ENCODE measurements around the gene SSBP2. TPM values are rescaled to one million over a fixed set of nuclear protein-coding genes. Genes with fewer than 3 reads are reported as not detected.
"Not testable (repeated sequence)": the region's sequence is repeated elsewhere in the genome, so short reads cannot be mapped to it uniquely, and the experiment has no call there.

Gene SSBP2
- total RNA-seq, 1 experiment from 2014 or later = 5.2 TPM

GRCh38 chr5:81601919-81602318 lies 149.0 kb downstream of the SSBP2 start:
- Histone ChIP-seq H3K4me3 (replicated peaks in 1 of 2; ENCODE audit: low read depth in 1 of 2, low read length in 2 of 2) (no peak overlapping the region), H3K27me3 (ENCODE audit: insufficient read depth, low read length) (no peaks in the 10 kb centered on the region), H3K9ac (ENCODE audit: low read length) (no peak overlapping the region), H3K36me3 (ENCODE audit: control insufficient read depth in 1 of 2, insufficient read depth in 2 of 2, low read length in 2 of 2) (no peaks in the 10 kb centered on the region), H3K27ac (ENCODE audit: low read depth, low read length) (no peak overlapping the region), H3K9me3 (ENCODE audit: control insufficient read depth in 1 of 2, insufficient read depth in 1 of 2, low read depth in 1 of 2, low read length in 2 of 2) (no peaks in the 10 kb centered on the region), H3K4me2 (ENCODE audit: low read length) (no peak overlapping the region), H4K20me1 (ENCODE audit: insufficient read depth) (no peaks in the 10 kb centered on the region), H2AFZ (ENCODE audit: low read depth, low read length, poor library complexity, severe bottlenecking) (peak overlapping the region; percentile 32), H3K4me1 (ENCODE audit: control insufficient read depth in 1 of 2, insufficient read depth in 2 of 2, low read length in 2 of 2) (0 out of 4 replicates have a peak, but pooled peaks cover 0 to 4% of the 10 kb centered on the region in 2 experiments), H3K79me2 (ENCODE audit: insufficient read depth, low read length) (no peaks in the 10 kb centered on the region), H3K9me2 (ENCODE audit: insufficient read depth) (no peaks in the 10 kb centered on the region)
- ChIA-PET POLR2A (no interaction called here), RAD21 (ENCODE audit: low non-redundant PET in 1 of 2, low total read pairs in 2 of 2, uncharacterized antibody in 2 of 2, unreplicated experiment in 2 of 2) (no interaction called here), CTCF (no interaction called here)
- intact Hi-C loops (cut with micrococcal nuclease) = no loop called here
- DNase-seq (ENCODE audit: low read depth, low spot score) = no peak
- TF ChIP-seq SP1 (IDR thresholded peaks at IDR 0.05; ENCODE audit: low read depth) = no peak
- TF ChIP-seq FOSL1 (IDR thresholded peaks at IDR 0.05; ENCODE audit: low read depth) = no peak
- TF ChIP-seq YY1 (IDR thresholded peaks at IDR 0.05; ENCODE audit: extremely low read depth, insufficient replicate concordance, low read depth, low read length) = no peak
- TF ChIP-seq ZNF274 (IDR thresholded peaks at IDR 0.05; ENCODE audit: low read depth, low read length) = no peak
- TF ChIP-seq, protein P1, sequence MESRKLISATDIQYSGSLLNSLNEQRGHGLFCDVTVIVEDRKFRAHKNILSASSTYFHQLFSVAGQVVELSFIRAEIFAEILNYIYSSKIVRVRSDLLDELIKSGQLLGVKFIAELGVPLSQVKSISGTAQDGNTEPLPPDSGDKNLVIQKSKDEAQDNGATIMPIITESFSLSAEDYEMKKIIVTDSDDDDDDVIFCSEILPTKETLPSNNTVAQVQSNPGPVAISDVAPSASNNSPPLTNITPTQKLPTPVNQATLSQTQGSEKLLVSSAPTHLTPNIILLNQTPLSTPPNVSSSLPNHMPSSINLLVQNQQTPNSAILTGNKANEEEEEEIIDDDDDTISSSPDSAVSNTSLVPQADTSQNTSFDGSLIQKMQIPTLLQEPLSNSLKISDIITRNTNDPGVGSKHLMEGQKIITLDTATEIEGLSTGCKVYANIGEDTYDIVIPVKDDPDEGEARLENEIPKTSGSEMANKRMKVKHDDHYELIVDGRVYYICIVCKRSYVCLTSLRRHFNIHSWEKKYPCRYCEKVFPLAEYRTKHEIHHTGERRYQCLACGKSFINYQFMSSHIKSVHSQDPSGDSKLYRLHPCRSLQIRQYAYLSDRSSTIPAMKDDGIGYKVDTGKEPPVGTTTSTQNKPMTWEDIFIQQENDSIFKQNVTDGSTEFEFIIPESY (IDR thresholded peaks at IDR 0.05; ENCODE audit: extremely low read depth, insufficient replicate concordance, low read length) = no peak
- no peak for TF ChIP-seq ELF1 (IDR thresholded peaks at IDR 0.05; ENCODE audit: borderline replicate concordance, low read depth)
- TF ChIP-seq SRF (IDR thresholded peaks at IDR 0.05; ENCODE audit: low read depth) = no peak
- TF ChIP-seq CBX3 (IDR thresholded peaks at IDR 0.05; ENCODE audit: low read depth) = no peak
- TF ChIP-seq, protein P2, sequence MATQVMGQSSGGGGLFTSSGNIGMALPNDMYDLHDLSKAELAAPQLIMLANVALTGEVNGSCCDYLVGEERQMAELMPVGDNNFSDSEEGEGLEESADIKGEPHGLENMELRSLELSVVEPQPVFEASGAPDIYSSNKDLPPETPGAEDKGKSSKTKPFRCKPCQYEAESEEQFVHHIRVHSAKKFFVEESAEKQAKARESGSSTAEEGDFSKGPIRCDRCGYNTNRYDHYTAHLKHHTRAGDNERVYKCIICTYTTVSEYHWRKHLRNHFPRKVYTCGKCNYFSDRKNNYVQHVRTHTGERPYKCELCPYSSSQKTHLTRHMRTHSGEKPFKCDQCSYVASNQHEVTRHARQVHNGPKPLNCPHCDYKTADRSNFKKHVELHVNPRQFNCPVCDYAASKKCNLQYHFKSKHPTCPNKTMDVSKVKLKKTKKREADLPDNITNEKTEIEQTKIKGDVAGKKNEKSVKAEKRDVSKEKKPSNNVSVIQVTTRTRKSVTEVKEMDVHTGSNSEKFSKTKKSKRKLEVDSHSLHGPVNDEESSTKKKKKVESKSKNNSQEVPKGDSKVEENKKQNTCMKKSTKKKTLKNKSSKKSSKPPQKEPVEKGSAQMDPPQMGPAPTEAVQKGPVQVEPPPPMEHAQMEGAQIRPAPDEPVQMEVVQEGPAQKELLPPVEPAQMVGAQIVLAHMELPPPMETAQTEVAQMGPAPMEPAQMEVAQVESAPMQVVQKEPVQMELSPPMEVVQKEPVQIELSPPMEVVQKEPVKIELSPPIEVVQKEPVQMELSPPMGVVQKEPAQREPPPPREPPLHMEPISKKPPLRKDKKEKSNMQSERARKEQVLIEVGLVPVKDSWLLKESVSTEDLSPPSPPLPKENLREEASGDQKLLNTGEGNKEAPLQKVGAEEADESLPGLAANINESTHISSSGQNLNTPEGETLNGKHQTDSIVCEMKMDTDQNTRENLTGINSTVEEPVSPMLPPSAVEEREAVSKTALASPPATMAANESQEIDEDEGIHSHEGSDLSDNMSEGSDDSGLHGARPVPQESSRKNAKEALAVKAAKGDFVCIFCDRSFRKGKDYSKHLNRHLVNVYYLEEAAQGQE (IDR thresholded peaks at IDR 0.05; ENCODE audit: low read depth) = no peak
- TF ChIP-seq RAD21 (IDR thresholded peaks at IDR 0.05; ENCODE audit: low read depth) = no peak
- no peak for TF ChIP-seq POLR2AphosphoS5 (IDR thresholded peaks at IDR 0.05; ENCODE audit: low read depth, low read length)
- TF ChIP-seq MAX (IDR thresholded peaks at IDR 0.05) = no peak
- TF ChIP-seq EZH2 (IDR thresholded peaks at IDR 0.05) = no peak
- no peak for TF ChIP-seq EGR1 (IDR thresholded peaks at IDR 0.05; ENCODE audit: low read depth)
- no TSS peak for BruUV-seq (replicated peaks)
- ATAC-seq = no peak

- H3K27me3 ChIP-seq (ENCODE audit: insufficient read depth, low read length); H2AFZ ChIP-seq (ENCODE audit: low read depth, low read length, poor library complexity, severe bottlenecking); BruUV-seq (replicated peaks); H3K9me3 ChIP-seq (ENCODE audit: control insufficient read depth in 1 of 2, insufficient read depth in 1 of 2, low read depth in 1 of 2, low read length in 2 of 2); ATAC-seq; intact Hi-C loops (cut with micrococcal nuclease); H3K4me2 ChIP-seq (ENCODE audit: low read length); RAD21 ChIA-PET (ENCODE audit: low non-redundant PET in 1 of 2, low total read pairs in 2 of 2, uncharacterized antibody in 2 of 2, unreplicated experiment in 2 of 2); H3K9me2 ChIP-seq (ENCODE audit: insufficient read depth); CTCF ChIA-PET; DNase-seq (ENCODE audit: low read depth, low spot score); H4K20me1 ChIP-seq (ENCODE audit: insufficient read depth); H3K4me1 ChIP-seq (ENCODE audit: control insufficient read depth in 1 of 2, insufficient read depth in 2 of 2, low read length in 2 of 2); H3K9ac ChIP-seq (ENCODE audit: low read length); H3K79me2 ChIP-seq (ENCODE audit: insufficient read depth, low read length); H3K27ac ChIP-seq (ENCODE audit: low read depth, low read length); POLR2A ChIA-PET; H3K36me3 ChIP-seq (ENCODE audit: control insufficient read depth in 1 of 2, insufficient read depth in 2 of 2, low read length in 2 of 2); H3K4me3 ChIP-seq (replicated peaks in 1 of 2; ENCODE audit: low read depth in 1 of 2, low read length in 2 of 2): not testable (repeated sequence)
Observed at GRCh38 chr5:81592085-81592484, 158.8 kb downstream of the SSBP2 start.

Measured in HCT116 (cell line).